HFF-Myc (cell line): Measurements from ENCODE around the gene CRYZ.

Experiments
- DNase-seq: peaks from one replicate; pipeline ENCODE4 v3.0.0-alpha.2; 2011; ENCODE audit warnings: low read depth; ENCODE audit errors: extremely low read depth
- H3K4me3 ChIP-seq: replicated peaks from 2 replicates; pipeline ENCODE4 v1.5.1; 2011; ENCODE audit warnings: low read depth, mild to moderate bottlenecking, control low read depth, low read length
- CTCF ChIP-seq: IDR thresholded peaks from 2 replicates; pipeline ENCODE4 v1.5.1; 2012; ENCODE audit warnings: mild to moderate bottlenecking, low read depth, low read length, control low read depth; ENCODE audit errors: missing control alignments

Gene CRYZ

GRCh38 chr1:74681851-74682250 lies 51.0 kb downstream of the CRYZ start:
- TF ChIP-seq CTCF = no peak
- DNase-seq = no peak
- H3K4me3 ChIP-seq = no peak overlapping the region

GRCh38 chr1:74681449-74681848 lies 51.4 kb downstream of the CRYZ start:
- TF ChIP-seq CTCF = no peak
- DNase-seq = no peak
- no peak overlapping the region for H3K4me3 ChIP-seq

- DNase-seq = no peak
- no peak for TF ChIP-seq CTCF
- H3K4me3 ChIP-seq = no peak overlapping the region
These were observed 51.8 kb downstream of the CRYZ start for GRCh38 chr1:74681001-74681400.

- no peak for TF ChIP-seq CTCF
- no peak overlapping the region for H3K4me3 ChIP-seq
- no peak for DNase-seq
These were observed 53.0 kb downstream of the CRYZ start for GRCh38 chr1:74679811-74680210.

GRCh38 chr1:74677926-74678325 lies 54.9 kb downstream of the CRYZ start:
- H3K4me3 ChIP-seq = no peak overlapping the region
- TF ChIP-seq CTCF = no peak
- DNase-seq = no peak

GRCh38 chr1:74674278-74675048 lies 58.4 kb downstream of the CRYZ start:
- no peak for DNase-seq
- H3K4me3 ChIP-seq = no peak overlapping the region
- TF ChIP-seq CTCF = no peak
